Coronary artery (tissue), 2 donors: ENCODE measurements around the gene DNMBP.
A peak's percentile ranks its signal among the peaks of the same experiment; 100 is the strongest.

Source experiments
- DNase-seq: peaks from one replicate; pipeline ENCODE4 v3.0.0-alpha.2; 2017; ENCODE audit warnings: low spot score
- H3K27ac ChIP-seq, 2 donors: fragments of 200-600 bp; sonication (generic); one replicate each; pipeline ENCODE4 v1.5.1; 2016 to 2019
- H3K4me3 ChIP-seq: fragments of 200-600 bp; sonication (generic); 2 replicates; pipeline ENCODE4 v1.5.1; 2016; ENCODE audit warnings: mild to moderate bottlenecking, moderate library complexity
- CTCF ChIP-seq: fragments of 200-600 bp; sonication (generic); IDR thresholded peaks from one replicate; pipeline ENCODE4 v1.5.1; 2019; ENCODE audit warnings: antibody characterized with exemption

The DNMBP gene

GRCh38 chr10:99920486-99920885 is 89.3 kb downstream of the DNMBP start:
- DNase-seq, result no peak
- TF ChIP-seq CTCF, result no peak
- H3K27ac ChIP-seq, result no peak overlapping the region
- no peak overlapping the region for H3K4me3 ChIP-seq

GRCh38 chr10:99917963-99918825 is 91.6 kb downstream of the DNMBP start:
- no peak for DNase-seq

GRCh38 chr10:99916776-99917175 is 93.0 kb downstream of the DNMBP start:
- TF ChIP-seq CTCF, result no peak
- DNase-seq, result no peak
- H3K27ac ChIP-seq, result no peak overlapping the region

More at GRCh38 chr10:99917963-99918825, 91.6 kb downstream of the DNMBP start:
- Histone ChIP-seq H3K27ac (peak overlapping the region in 1 of 2 donors; percentile 74), H3K4me3 (peak overlapping the region; percentile 60)
- TF ChIP-seq CTCF, result no peak

GRCh38 chr10:99915414-99915813 is 94.3 kb downstream of the DNMBP start:
- TF ChIP-seq CTCF, result no peak
- DNase-seq, result no peak
- Histone ChIP-seq H3K27ac (no peak overlapping the region), H3K4me3 (no peak overlapping the region)

More at GRCh38 chr10:99916776-99917175, 93.0 kb downstream of the DNMBP start:
- no peak overlapping the region for H3K4me3 ChIP-seq

- Histone ChIP-seq H3K27ac (no peak overlapping the region), H3K4me3 (no peak overlapping the region)
- no peak for TF ChIP-seq CTCF
- no peak for DNase-seq
Observed at GRCh38 chr10:99914236-99914635, 95.5 kb downstream of the DNMBP start.

GRCh38 chr10:99913831-99914235 is 95.9 kb downstream of the DNMBP start:
- H3K4me3 ChIP-seq, result no peak overlapping the region
- DNase-seq, result no peak
- no peak for TF ChIP-seq CTCF
- no peak overlapping the region for H3K27ac ChIP-seq

- no peak for TF ChIP-seq CTCF
- Histone ChIP-seq H3K27ac (no peak overlapping the region), H3K4me3 (no peak overlapping the region)
- no peak for DNase-seq
Observed at GRCh38 chr10:99912041-99912440, 97.7 kb downstream of the DNMBP start.
